GM23248 (cell line): Measurements from ENCODE around the gene MYO5C.

ENCODE experiments used
- EZH2 ChIP-seq: fragments of 200-600 bp; sonication (generic); IDR thresholded peaks from 2 replicates; pipeline ENCODE4 v1.6.1; 2018; ENCODE audit warnings: antibody characterized with exemption, mild to moderate bottlenecking; ENCODE audit not compliant: insufficient read depth, poor library complexity, severe bottlenecking
- EZH2phosphoT487 ChIP-seq: fragments of 200-600 bp; sonication (generic); IDR thresholded peaks from 2 replicates; pipeline ENCODE4 v1.6.1; 2018; ENCODE audit warnings: antibody characterized with exemption, moderate library complexity, mild to moderate bottlenecking, low read depth; ENCODE audit not compliant: insufficient read depth

DNA sequence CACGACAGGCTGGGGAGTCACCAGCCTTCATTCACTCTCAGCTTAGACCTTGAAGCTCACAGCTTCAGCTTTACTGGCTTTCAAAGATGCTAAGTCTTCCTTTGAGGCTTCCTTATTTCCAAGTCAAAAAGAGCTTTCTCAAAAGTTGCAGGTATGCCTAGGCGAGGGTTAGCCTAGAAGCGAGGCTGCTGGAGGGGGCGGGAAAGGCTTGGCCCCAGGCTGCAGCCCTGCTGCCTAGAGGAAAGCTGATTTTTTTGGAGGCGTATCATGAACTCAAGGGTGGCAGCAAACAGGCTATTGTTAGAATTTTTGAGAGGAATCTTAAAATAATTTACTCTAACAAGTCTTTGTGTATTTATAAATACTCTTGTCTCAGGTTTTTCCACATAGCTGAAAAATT, 37.1 kb downstream of the MYO5C start:
- TF ChIP-seq EZH2phosphoT487 (no peak), EZH2 (no peak)
